Testis (tissue), 5 donors: ENCODE results near the gene RABIF. TPM values are rescaled to one million over a fixed set of nuclear protein-coding genes. Genes with fewer than 3 reads are reported as not detected.
"Not testable (repeated sequence)": the region's sequence is repeated elsewhere in the genome, so short reads cannot be mapped to it uniquely, and the experiment has no call there.

Experiments
- DNase-seq: peaks from one replicate; pipeline ENCODE4 v3.0.0-alpha.2; 2019
- H3K27ac ChIP-seq, 2 donors: fragments of 200-600 bp; sonication (generic); one replicate each; pipeline ENCODE4 v1.5.1; 2019
- H3K27me3 ChIP-seq: fragments of 200-600 bp; sonication (generic); one replicate; pipeline ENCODE4 v1.5.1; 2019
- H3K36me3 ChIP-seq: fragments of 200-600 bp; sonication (generic); one replicate; pipeline ENCODE4 v1.5.1; 2017; ENCODE audit warnings: low read depth; ENCODE audit errors: missing control alignments
- H3K4me1 ChIP-seq: fragments of 200-600 bp; sonication (generic); one replicate; pipeline ENCODE4 v1.5.1; 2019
- H3K4me3 ChIP-seq, 2 donors: fragments of 200-600 bp; sonication (generic); one replicate each; pipeline ENCODE4 v1.5.1; 2017 to 2019
- H3K9me3 ChIP-seq: fragments of 200-600 bp; sonication (generic); one replicate; pipeline ENCODE4 v1.5.1; 2017
- POLR2A ChIP-seq: fragments of 450-650 bp; IDR thresholded peaks from one replicate; pipeline ENCODE4 v1.6.1; 2017; ENCODE audit warnings: antibody characterized with exemption, mild to moderate bottlenecking, moderate library complexity
- WGBS, 2 donors: methylation state at CpG; one replicate each; pipeline ENCODE4 v1.1.5; 2018; 5-methylcytosine and 5-hydroxymethylcytosine counted together
- intact Hi-C: fragments of 100-400 bp; cut with DNase I; formaldehyde crosslinking; loops from one replicate; pipeline ENCODE4 v1.15.1; 2023; ENCODE audit warnings: low total_unique reads
- long read RNA-seq, 2 donors: transcript quantifications; one replicate each; lab custom pipeline, GENCODE V29; 2026
- polyA plus RNA-seq: library from polyadenylated mRNA; stranded (reverse); fragments of 350-450 nt; fragmentation: Illumina TruSeq; extraction: RNeasy Lipid Tissue Mini Kit (QIAGEN cat#74804); gene quantifications from one replicate; pipeline ENCODE4 v1.2.3, GENCODE V29; 2014; ENCODE audit warnings: low read depth, low replicate concordance; ENCODE audit not compliant: insufficient read depth
- total RNA-seq, 2 donors: library from RNA; depleted of rRNA; stranded (reverse); fragments of >200 nt; gene quantifications; one replicate each; pipeline ENCODE4 v1.2.3, GENCODE V29; 2016
- TF ChIP-seq, protein P1 (sequence below), 3 experiments: fragments of 450-650 bp in 2 of 3; fragments of 200-600 bp in 1 of 3; sonication (generic) in 1 of 3; IDR thresholded peaks; one replicate each; pipeline ENCODE4 v1.5.1; 2016 to 2019; ENCODE audit warnings: antibody characterized with exemption in 3 of 3, mild to moderate bottlenecking in 2 of 3, moderate library complexity in 1 of 3

RABIF gene
- total RNA-seq, result 10 to 100 TPM; 19.1 to 19.5 TPM
- 35.2 TPM for polyA plus RNA-seq
- long read RNA-seq, donor 1, transcript RABIF-201 (2 exons, 2,430 nt), result major isoform, 33 of 33 reads
- long read RNA-seq, donor 1, partial matches to known transcripts, result 0 of 33 reads
- long read RNA-seq, donor 1, other reads (novel, unspliced or antisense), result 0 of 33 reads
- long read RNA-seq, donor 2, transcript RABIF-201 (2 exons, 2,430 nt), result major isoform, 18 of 18 reads
- long read RNA-seq, donor 2, partial matches to known transcripts, result 0 of 18 reads
- long read RNA-seq, donor 2, other reads (novel, unspliced or antisense), result 0 of 18 reads

GRCh38 chr1:202888531-202889360 is at the start of gene RABIF:
Gene RABIF (minus strand): TSS chr1:202889149. CDS start chr1:202889098, 51 bp downstream.
- TF ChIP-seq, protein P1, sequence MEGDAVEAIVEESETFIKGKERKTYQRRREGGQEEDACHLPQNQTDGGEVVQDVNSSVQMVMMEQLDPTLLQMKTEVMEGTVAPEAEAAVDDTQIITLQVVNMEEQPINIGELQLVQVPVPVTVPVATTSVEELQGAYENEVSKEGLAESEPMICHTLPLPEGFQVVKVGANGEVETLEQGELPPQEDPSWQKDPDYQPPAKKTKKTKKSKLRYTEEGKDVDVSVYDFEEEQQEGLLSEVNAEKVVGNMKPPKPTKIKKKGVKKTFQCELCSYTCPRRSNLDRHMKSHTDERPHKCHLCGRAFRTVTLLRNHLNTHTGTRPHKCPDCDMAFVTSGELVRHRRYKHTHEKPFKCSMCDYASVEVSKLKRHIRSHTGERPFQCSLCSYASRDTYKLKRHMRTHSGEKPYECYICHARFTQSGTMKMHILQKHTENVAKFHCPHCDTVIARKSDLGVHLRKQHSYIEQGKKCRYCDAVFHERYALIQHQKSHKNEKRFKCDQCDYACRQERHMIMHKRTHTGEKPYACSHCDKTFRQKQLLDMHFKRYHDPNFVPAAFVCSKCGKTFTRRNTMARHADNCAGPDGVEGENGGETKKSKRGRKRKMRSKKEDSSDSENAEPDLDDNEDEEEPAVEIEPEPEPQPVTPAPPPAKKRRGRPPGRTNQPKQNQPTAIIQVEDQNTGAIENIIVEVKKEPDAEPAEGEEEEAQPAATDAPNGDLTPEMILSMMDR (IDR thresholded peaks at IDR 0.05), result peak in 1 of 3 experiments; percentile 23
- peak; percentile 32 for TF ChIP-seq POLR2A
- peaks cover 8% of the 10 kb centered on the region for H3K4me1 ChIP-seq
- 0 to 1% methylated on average over 1 to 57 of the region's 84 CpGs for WGBS, 2 donors
- intact Hi-C loops, result no loop called here
- peak within 1 kb of the TSS; percentile 86 to 92 for H3K4me3 ChIP-seq
- no peaks in the 10 kb centered on the region for H3K36me3 ChIP-seq
- no peaks in the 10 kb centered on the region for H3K27me3 ChIP-seq
- peak; percentile 97 for DNase-seq
- no peaks in the 10 kb centered on the region for H3K9me3 ChIP-seq
- H3K27ac ChIP-seq, result peak within 1 kb of the TSS; percentile 88 to 97

GRCh38 chr1:202938287-202938925 is 49.5 kb upstream of the RABIF start:
- H3K27ac ChIP-seq, result no peak overlapping the region
- no peak overlapping the region for H3K4me3 ChIP-seq
- TF ChIP-seq POLR2A, result no peak
- TF ChIP-seq, protein P1 (IDR thresholded peaks at IDR 0.05), result no peak
- DNase-seq, result no peak
- WGBS, 2 donors, result 79% methylated on average over 5 of the region's 5 CpGs
- H3K9me3 ChIP-seq, result no peaks in the 10 kb centered on the region
- no peaks in the 10 kb centered on the region for H3K27me3 ChIP-seq
- intact Hi-C loops, result no loop called here
- no peaks in the 10 kb centered on the region for H3K36me3 ChIP-seq
- H3K4me1 ChIP-seq, result no peaks in the 10 kb centered on the region

- H3K9me3 ChIP-seq, H3K27ac ChIP-seq, intact Hi-C loops, H3K36me3 ChIP-seq, H3K4me3 ChIP-seq, H3K4me1 ChIP-seq, H3K27me3 ChIP-seq, DNase-seq: not testable (repeated sequence)
- WGBS, 2 donors, result 100% methylated on average over 1 to 2 of the region's 6 CpGs
These were observed 47.5 kb upstream of the RABIF start for GRCh38 chr1:202936409-202936808.

DNA sequence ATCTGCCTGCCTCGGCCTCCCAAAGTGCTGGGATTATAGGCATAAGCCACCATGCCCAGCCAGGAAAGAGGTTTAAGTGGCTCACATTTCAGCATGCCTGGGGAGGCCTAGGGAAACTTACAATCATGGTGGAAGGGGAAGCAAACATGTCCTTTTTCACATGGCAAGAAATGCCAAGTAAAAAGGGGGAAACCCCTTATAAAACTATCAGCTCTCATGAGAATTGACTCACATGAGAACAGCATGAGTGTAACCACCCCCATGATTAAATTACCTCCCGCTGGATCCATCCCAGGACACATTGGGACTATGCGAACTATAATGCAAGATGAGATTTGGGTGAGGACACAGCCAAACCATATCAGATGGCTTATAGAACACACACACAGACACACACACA is 46.9 kb upstream of the RABIF start:
- TF ChIP-seq POLR2A, result no peak
- TF ChIP-seq, protein P1 (IDR thresholded peaks at IDR 0.05), result no peak
- 71 to 84% methylated on average over 3 of the region's 3 CpGs for WGBS, 2 donors
- intact Hi-C loops, result no loop called here
- Histone ChIP-seq H3K4me1 (no peaks in the 10 kb centered on the region), H3K36me3 (no peaks in the 10 kb centered on the region), H3K4me3 (no peak overlapping the region), H3K27ac (no peak overlapping the region), H3K27me3 (no peaks in the 10 kb centered on the region), H3K9me3 (no peaks in the 10 kb centered on the region)
- no peak for DNase-seq

GRCh38 chr1:202934755-202935154 is 45.8 kb upstream of the RABIF start:
- H3K9me3 ChIP-seq, result no peaks in the 10 kb centered on the region
- DNase-seq, result no peak
- no peaks in the 10 kb centered on the region for H3K36me3 ChIP-seq
- no peaks in the 10 kb centered on the region for H3K27me3 ChIP-seq
- 92 to 94% methylated on average over 3 of the region's 3 CpGs for WGBS, 2 donors
- intact Hi-C loops, result no loop called here
- no peaks in the 10 kb centered on the region for H3K4me1 ChIP-seq
- no peak for TF ChIP-seq POLR2A
- TF ChIP-seq, protein P1 (IDR thresholded peaks at IDR 0.05), result no peak
- H3K27ac ChIP-seq, result no peak overlapping the region
- H3K4me3 ChIP-seq, result no peak overlapping the region
